ENCODE results near the gene TRNT1. TPM values are rescaled to one million over a fixed set of nuclear protein-coding genes. Genes with fewer than 3 reads are reported as not detected.
A peak's percentile ranks its signal among the peaks of the same experiment; 100 is the strongest.

TRNT1 gene
- total RNA-seq, 1 donor = 32.4 TPM

- no peak for TF ChIP-seq CTCF (IDR thresholded peaks at IDR 0.05; ENCODE audit: insufficient read depth, low read depth, low read length)
- no peak for DNase-seq (ENCODE audit: low read depth)
- no peak overlapping the region for H3K4me3 ChIP-seq (ENCODE audit: low read depth, low read length)
Observed at GRCh38 chr3:3110749-3111361, 15.9 kb upstream of the TRNT1 start.

GRCh38 chr3:3113042-3113709 lies 13.6 kb upstream of the TRNT1 start:
- TF ChIP-seq CTCF (IDR thresholded peaks at IDR 0.05; ENCODE audit: insufficient read depth, low read depth, low read length) = no peak
- H3K4me3 ChIP-seq (ENCODE audit: low read depth, low read length) = no peak overlapping the region
- DNase-seq (ENCODE audit: low read depth) = no peak

DNA sequence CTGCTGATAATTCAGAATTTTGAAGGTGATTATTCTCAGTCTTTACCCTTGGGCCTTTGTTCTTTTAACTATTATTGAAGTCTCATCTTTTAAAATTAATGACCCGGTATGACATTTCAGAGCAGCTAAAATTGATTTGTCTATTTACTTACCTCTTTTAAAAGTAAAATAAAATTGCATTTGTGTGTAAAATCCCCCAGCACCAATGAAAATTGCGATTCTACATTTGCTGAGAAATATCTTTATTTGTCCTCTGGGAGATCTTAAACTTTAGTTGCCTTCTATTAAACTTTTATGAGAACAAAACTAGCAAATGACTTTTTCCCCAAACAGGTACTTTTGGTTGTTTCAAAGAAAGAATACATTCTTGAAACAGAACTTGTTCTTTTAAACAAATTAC lies 9.1 kb upstream of the TRNT1 start:
- DNase-seq (ENCODE audit: low read depth) = no peak
- no peak overlapping the region for H3K4me3 ChIP-seq (ENCODE audit: low read depth, low read length)
- no peak for TF ChIP-seq CTCF (IDR thresholded peaks at IDR 0.05; ENCODE audit: insufficient read depth, low read depth, low read length)

GRCh38 chr3:3119393-3119851 lies 7.3 kb upstream of the TRNT1 start:
- TF ChIP-seq CTCF (IDR thresholded peaks at IDR 0.05; ENCODE audit: insufficient read depth, low read depth, low read length) = no peak
- no peak for DNase-seq (ENCODE audit: low read depth)

DNA sequence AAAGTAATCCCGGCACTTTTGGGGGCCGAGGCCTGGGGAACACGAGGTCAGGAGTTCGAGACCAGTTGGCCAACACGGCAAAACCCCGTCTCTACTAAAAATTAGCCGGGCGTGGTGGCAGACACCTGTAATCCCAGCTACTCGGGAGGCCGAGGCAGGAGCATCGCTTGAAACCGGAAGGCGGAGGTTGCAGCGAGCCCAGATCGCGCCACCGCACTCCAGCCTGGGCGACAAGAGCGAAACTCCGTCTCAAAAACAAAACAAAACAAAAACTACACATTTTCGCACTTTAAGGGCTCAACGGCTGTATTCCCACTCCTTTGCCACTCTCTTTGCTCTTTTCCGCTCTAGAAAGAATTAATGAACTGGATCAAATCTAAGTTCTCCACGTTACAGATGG lies 763 bp upstream of the TRNT1 start:
- TF ChIP-seq CTCF (IDR thresholded peaks at IDR 0.05; ENCODE audit: insufficient read depth, low read depth, low read length) = no peak
- DNase-seq (ENCODE audit: low read depth) = no peak
- H3K4me3 ChIP-seq (ENCODE audit: low read depth, low read length) = peak overlapping the region; percentile 94

More at GRCh38 chr3:3119393-3119851, 7.3 kb upstream of the TRNT1 start:
- H3K4me3 ChIP-seq (ENCODE audit: low read depth, low read length) = no peak overlapping the region

DNA sequence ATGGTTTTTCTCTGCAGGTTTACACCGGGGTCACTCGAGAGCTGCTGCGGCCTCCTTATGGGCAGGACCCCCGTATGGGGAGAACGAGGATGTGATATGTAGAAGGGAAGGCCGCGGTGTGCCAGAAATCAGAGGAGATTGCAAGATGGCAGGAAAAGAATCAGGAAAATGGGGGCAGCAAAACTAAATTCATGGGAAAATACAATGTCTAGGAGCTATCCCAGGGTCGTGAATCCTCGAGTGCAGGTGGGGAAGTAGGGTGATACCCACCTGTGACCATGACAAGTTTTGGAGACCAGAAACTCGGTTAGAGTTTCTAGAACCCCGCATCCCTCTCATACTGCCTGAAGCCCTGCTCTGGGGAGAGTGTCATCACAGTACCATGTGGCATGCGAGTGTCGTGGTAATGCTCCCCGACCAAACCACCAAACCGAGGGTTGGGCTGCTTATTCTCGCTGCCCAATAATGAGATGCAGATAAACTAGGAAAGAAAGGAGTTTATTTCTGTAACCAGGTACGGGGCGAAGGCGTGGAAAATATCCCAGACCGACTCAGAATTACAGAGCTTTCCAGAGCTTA lies 781 bp downstream of the TRNT1 start:
- peak; percentile 34 for DNase-seq (ENCODE audit: low read depth)
- TF ChIP-seq CTCF (IDR thresholded peaks at IDR 0.05; ENCODE audit: insufficient read depth, low read depth, low read length) = no peak
- H3K4me3 ChIP-seq (ENCODE audit: low read depth, low read length) = peak overlapping the region; percentile 94
